Activated CD4-positive, alpha-beta T cell treated with anti-CD3 and anti-CD28 coated beads, Interleukin-2, amount 10 ng/mL, durations not matched to agents 24 days and 14 days (primary cell): Measurements from ENCODE around the gene CGNL1. TPM values are rescaled to one million over a fixed set of nuclear protein-coding genes. Genes with fewer than 3 reads are reported as not detected.

Experiments
- DNase-seq: peaks from one replicate; pipeline ENCODE4 v3.0.0; 2022
- H3K27ac Mint-ChIP-seq: one replicate; pipeline ENCODE4 v1.8.0; 2022; ENCODE audit warnings: mild to moderate bottlenecking, mixed read lengths
- H3K27me3 Mint-ChIP-seq: one replicate; pipeline ENCODE4 v1.8.0; 2022; ENCODE audit warnings: mixed read lengths
- H3K36me3 Mint-ChIP-seq: one replicate; pipeline ENCODE4 v1.8.0; 2022; ENCODE audit warnings: low read depth, mild to moderate bottlenecking, mixed read lengths
- H3K4me1 Mint-ChIP-seq: one replicate; pipeline ENCODE4 v1.8.0; 2021; ENCODE audit warnings: mixed read lengths
- H3K4me3 Mint-ChIP-seq: one replicate; pipeline ENCODE4 v1.8.0; 2022; ENCODE audit warnings: mild to moderate bottlenecking, moderate library complexity, mixed read lengths
- H3K9me3 Mint-ChIP-seq: one replicate; pipeline ENCODE4 v1.8.0; 2021; ENCODE audit warnings: mixed read lengths
- intact Hi-C: fragments of 100-400 bp; cut with micrococcal nuclease; formaldehyde crosslinking; loops from one replicate; pipeline ENCODE4 v1.15.1; 2023
- total RNA-seq: library from RNA; stranded (reverse); gene quantifications from 2 replicates; pipeline ENCODE4 v1.2.3, GENCODE V29; 2022

CGNL1 gene
- total RNA-seq, 1 donor from 2014 or later: not detected

DNA sequence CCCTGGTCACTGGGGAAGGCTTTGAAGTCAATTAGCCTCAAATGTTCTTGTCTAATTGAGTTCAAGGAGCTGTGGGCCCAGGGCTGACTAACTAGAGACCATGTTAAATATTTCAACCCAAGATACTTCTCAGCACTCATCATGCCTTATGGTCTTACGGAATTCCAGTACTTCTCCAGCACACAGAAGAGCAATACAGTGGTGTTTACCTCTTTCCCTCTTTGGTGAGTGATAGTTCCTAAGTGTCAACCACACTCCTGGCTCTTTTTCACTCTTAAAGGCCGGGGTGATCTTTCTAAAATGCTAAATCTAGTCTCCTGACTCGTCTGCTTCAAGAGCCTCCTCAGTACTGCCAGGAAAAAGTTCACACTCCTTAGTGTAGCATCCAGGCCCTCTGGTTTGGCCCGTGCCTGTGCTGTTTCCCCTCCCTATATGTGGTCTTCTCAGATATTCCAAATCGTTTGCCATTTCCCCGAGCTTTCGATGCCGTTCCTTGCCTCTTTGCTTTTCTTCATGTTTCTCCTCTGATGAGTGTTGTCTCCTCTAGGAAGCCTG lies 220.1 kb downstream of the CGNL1 start:
- H3K36me3 Mint-ChIP-seq: no peaks in the 10 kb centered on the region
- H3K27me3 Mint-ChIP-seq: peaks cover 29% of the 10 kb centered on the region
- no peak overlapping the region for H3K4me3 Mint-ChIP-seq
- DNase-seq: no peak
- peaks cover 1% of the 10 kb centered on the region for H3K4me1 Mint-ChIP-seq
- H3K27ac Mint-ChIP-seq: no peak overlapping the region
- no peaks in the 10 kb centered on the region for H3K9me3 Mint-ChIP-seq
- intact Hi-C loops: no loop called here

DNA sequence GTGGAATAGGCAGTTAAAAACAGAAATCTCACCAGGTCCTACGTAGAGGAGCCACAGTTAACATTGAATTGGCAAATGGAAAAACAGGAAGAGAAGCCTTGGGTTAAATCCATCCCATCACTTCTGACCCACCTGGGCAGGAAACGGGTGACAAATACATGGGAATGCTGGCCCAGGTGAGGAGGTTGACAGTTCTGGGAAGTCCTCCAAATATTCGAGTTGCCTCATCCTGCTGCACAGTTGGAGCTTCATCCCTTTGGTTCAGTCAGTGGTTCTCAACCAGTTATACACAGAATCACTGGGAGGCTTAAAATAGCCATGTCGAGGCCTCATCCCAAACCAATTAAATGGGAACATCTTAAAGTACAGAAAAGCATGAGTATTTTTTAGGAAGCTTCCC lies 220.7 kb downstream of the CGNL1 start:
- H3K27ac Mint-ChIP-seq: no peak overlapping the region
- H3K4me3 Mint-ChIP-seq: no peak overlapping the region
- H3K4me1 Mint-ChIP-seq: no peaks in the 10 kb centered on the region
- H3K27me3 Mint-ChIP-seq: peaks cover 29% of the 10 kb centered on the region
- no peak for DNase-seq
- intact Hi-C loops: no loop called here
- H3K9me3 Mint-ChIP-seq: no peaks in the 10 kb centered on the region
- H3K36me3 Mint-ChIP-seq: no peaks in the 10 kb centered on the region

DNA sequence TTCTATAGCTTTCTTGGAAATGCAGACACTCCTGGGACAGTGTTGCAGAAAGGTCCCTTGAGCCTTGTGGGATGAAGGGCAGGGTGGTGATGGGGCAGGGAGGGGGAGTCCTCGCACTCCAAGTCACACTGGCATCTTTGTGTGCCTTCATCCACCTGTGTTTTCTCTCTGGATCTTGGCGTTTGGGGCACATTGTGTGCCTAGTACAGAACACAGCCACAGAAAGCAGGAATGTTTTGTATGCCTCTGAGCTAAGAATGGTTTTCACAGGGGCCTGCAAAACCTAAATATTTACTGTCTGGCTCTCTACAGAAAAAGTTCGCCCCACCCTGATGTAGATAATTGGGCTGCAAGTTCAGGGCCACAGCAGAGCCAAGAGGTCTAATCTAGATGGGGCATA lies 221.1 kb downstream of the CGNL1 start:
- H3K27me3 Mint-ChIP-seq: peaks cover 25% of the 10 kb centered on the region
- DNase-seq: no peak
- no peaks in the 10 kb centered on the region for H3K36me3 Mint-ChIP-seq
- H3K4me1 Mint-ChIP-seq: no peaks in the 10 kb centered on the region
- no peak overlapping the region for H3K27ac Mint-ChIP-seq
- intact Hi-C loops: no loop called here
- H3K9me3 Mint-ChIP-seq: no peaks in the 10 kb centered on the region
- H3K4me3 Mint-ChIP-seq: no peak overlapping the region

DNA sequence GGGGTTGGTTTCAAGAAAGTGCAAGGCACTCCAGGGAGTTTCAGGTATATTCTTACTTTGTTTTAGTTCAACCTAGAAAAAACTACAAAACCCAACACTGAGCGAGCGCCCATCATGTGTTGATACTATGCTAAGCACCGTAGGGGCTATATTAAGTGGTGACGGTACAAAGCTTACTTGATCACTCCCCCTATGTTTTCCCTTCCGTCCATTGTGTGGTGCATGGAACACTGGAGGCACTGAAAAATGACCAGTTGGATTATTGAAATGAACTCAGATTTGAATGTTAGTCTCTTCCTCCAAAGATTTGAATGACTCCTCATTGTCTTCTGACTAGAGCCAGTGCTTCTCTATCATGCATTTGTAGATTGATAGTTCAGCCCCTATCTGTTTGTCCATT lies 222.0 kb downstream of the CGNL1 start:
- Mint-ChIP-seq H3K36me3 (no peaks in the 10 kb centered on the region), H3K27me3 (peaks cover 18% of the 10 kb centered on the region)

DNA sequence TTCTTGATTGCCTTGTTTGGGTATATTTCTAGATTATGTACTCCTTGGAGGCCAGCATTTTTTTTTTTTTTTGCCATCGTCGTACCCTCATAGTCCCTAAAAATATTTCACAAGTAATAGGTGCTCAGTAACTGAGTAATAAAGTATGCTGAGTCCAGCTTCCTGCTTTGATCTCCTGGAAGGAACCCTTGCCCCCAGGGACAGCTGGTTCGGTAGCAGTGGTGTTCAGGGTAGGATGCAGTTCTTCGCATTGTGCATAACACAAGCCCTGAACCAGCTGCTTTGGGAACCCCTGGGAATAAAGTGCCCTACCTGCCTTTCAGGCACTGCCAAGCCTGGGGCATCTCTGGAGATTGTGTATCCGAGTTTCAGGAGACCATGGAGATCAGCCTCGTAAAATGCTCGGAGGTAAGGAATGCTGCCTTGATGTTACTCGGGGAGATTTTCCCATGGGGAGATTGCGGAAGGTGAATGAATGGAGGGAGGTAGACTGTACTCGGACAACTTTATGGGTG lies 223.0 kb downstream of the CGNL1 start:
- DNase-seq: no peak
- Mint-ChIP-seq H3K4me1 (no peaks in the 10 kb centered on the region), H3K27me3 (peaks cover 13% of the 10 kb centered on the region), H3K4me3 (no peak overlapping the region), H3K36me3 (no peaks in the 10 kb centered on the region), H3K27ac (no peak overlapping the region), H3K9me3 (no peaks in the 10 kb centered on the region)
- intact Hi-C loops: no loop called here

More for the DNA sequence above, 222.0 kb downstream of the CGNL1 start:
- DNase-seq: no peak
- Mint-ChIP-seq H3K4me3 (no peak overlapping the region), H3K9me3 (no peaks in the 10 kb centered on the region), H3K27ac (no peak overlapping the region), H3K4me1 (no peaks in the 10 kb centered on the region)
- intact Hi-C loops: no loop called here

DNA sequence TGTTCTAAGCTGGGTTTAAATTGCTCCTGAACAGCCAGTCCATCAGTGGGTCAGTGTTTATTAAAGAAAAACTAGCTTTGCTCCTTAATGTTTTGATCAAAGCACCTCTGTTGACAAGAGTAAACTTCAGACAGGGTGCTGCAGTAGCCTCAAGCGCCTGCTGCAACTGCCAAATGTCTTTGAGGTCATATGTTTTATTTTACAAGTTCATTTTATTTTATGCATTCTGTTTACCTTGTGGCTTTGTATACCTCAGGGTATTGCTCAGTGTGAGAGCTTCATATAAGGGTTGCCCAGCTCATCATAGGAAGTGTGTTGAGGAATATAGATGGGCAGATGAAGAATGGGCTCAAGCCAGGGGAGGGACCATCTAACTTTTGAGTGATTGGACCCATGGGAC lies 223.9 kb downstream of the CGNL1 start:
- DNase-seq: no peak
- no peak overlapping the region for H3K27ac Mint-ChIP-seq
- no peaks in the 10 kb centered on the region for H3K36me3 Mint-ChIP-seq
- H3K4me3 Mint-ChIP-seq: no peak overlapping the region
- no peaks in the 10 kb centered on the region for H3K4me1 Mint-ChIP-seq
- peaks cover 10% of the 10 kb centered on the region for H3K27me3 Mint-ChIP-seq
- H3K9me3 Mint-ChIP-seq: no peaks in the 10 kb centered on the region
- intact Hi-C loops: no loop called here

Other genes with a start within 250 kb of the CGNL1 start
- not detected in 2 replicates for gene MYZAP, start 215.4 kb downstream of the CGNL1 start, total RNA-seq